Neural progenitor cell (in vitro differentiated cells): ENCODE data around the gene AMBRA1.

Source experiments
- EZH2 ChIP-seq: fragments of 200-600 bp; sonication (generic); IDR thresholded peaks from 2 replicates; pipeline ENCODE4 v1.6.1; 2017; ENCODE audit warnings: antibody characterized with exemption, mild to moderate bottlenecking, moderate library complexity
- EZH2phosphoT487 ChIP-seq: fragments of 200-600 bp; sonication (generic); IDR thresholded peaks from 2 replicates; pipeline ENCODE4 v1.6.1; 2017; ENCODE audit warnings: antibody characterized with exemption
- TF ChIP-seq, protein P1 (sequence below): fragments of 200-600 bp; sonication (generic); IDR thresholded peaks from 2 replicates; pipeline ENCODE4 v1.5.1; 2017; ENCODE audit warnings: antibody characterized with exemption, mild to moderate bottlenecking

DNA sequence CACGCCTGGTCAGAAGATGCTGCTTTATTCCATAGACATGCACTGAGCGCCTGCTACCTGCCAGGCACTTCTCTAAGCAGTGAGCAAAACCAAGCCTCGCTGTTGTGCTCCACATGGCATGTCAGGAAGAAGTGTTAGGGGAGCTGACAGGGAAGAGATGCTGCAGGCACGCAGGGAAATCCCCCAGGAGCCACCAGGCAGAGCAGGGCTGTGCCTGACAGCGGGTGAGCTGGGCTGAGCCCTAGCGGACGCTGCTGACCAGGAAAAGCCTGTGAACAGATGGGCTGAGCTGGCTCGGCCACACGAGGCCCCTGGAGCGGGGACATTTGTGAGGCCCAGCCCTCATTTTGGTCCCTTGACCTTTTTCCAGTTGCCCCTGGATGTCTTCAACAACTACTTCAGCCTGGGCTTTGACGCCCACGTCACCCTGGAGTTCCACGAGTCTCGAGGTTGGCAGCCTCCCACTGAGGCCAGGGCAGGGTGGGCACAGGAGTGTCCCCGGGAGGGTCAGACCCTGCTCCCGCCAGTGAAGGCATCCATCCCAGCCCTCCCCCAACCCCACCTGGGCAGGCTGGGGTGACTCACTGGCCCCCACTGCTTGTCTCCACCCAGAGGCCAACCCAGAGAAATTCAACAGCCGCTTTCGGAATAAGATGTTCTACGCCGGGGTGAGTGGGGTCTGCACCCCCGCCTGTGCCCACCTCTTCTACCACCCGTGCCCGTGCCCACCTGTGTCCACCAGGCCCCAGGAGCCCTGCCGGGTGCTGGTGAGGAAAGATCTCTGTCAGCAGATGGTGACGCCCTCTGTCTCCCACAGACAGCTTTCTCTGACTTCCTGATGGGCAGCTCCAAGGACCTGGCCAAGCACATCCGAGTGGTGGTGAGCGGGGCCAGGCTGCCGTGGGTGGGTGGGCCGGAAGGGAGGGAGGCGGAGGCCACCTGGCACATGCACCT lies 219.8 kb downstream of the AMBRA1 start:
- TF ChIP-seq, protein P1, sequence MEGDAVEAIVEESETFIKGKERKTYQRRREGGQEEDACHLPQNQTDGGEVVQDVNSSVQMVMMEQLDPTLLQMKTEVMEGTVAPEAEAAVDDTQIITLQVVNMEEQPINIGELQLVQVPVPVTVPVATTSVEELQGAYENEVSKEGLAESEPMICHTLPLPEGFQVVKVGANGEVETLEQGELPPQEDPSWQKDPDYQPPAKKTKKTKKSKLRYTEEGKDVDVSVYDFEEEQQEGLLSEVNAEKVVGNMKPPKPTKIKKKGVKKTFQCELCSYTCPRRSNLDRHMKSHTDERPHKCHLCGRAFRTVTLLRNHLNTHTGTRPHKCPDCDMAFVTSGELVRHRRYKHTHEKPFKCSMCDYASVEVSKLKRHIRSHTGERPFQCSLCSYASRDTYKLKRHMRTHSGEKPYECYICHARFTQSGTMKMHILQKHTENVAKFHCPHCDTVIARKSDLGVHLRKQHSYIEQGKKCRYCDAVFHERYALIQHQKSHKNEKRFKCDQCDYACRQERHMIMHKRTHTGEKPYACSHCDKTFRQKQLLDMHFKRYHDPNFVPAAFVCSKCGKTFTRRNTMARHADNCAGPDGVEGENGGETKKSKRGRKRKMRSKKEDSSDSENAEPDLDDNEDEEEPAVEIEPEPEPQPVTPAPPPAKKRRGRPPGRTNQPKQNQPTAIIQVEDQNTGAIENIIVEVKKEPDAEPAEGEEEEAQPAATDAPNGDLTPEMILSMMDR: no peak
- TF ChIP-seq EZH2: no peak
- no peak for TF ChIP-seq EZH2phosphoT487
